Measurements from ENCODE around the gene WNT11.

DNA sequence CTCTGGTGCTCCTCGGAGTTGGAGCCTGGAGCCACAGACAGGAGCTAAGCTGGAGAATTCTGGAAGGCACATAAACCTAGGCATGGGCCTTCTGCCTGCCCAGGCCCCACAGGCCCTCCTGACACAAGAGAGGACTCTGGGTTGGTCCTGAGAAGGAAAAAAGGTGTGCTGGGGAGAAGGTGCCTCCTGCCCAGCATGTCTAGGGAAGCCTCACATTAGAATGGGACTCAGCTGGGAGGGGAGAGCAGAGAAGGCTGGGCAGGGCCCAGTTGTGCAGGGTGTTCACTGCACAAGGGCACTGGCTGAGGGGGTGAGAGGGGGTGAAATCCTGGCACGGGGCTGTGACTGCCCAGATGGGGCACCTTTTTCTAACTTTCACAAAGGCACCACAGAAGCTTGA lies 39.4 kb upstream of the WNT11 start:
- TF ChIP-seq, protein P1, sequence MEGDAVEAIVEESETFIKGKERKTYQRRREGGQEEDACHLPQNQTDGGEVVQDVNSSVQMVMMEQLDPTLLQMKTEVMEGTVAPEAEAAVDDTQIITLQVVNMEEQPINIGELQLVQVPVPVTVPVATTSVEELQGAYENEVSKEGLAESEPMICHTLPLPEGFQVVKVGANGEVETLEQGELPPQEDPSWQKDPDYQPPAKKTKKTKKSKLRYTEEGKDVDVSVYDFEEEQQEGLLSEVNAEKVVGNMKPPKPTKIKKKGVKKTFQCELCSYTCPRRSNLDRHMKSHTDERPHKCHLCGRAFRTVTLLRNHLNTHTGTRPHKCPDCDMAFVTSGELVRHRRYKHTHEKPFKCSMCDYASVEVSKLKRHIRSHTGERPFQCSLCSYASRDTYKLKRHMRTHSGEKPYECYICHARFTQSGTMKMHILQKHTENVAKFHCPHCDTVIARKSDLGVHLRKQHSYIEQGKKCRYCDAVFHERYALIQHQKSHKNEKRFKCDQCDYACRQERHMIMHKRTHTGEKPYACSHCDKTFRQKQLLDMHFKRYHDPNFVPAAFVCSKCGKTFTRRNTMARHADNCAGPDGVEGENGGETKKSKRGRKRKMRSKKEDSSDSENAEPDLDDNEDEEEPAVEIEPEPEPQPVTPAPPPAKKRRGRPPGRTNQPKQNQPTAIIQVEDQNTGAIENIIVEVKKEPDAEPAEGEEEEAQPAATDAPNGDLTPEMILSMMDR (IDR thresholded peaks at IDR 0.05) = no peak
- TF ChIP-seq POLR2A (IDR thresholded peaks at IDR 0.05) = no peak

All from adrenal gland (tissue), 5 donors.